Thyroid gland (tissue), 4 donors: Measurements from ENCODE around the gene POLR1H.

ENCODE experiments used
- POLR2A ChIP-seq, 2 donors: fragments of 450-650 bp; IDR thresholded peaks; one replicate each; pipeline ENCODE4 v1.6.1; 2017; ENCODE audit warnings: antibody characterized with exemption in 2 of 2, mild to moderate bottlenecking in 2 of 2, moderate library complexity in 1 of 2
- TF ChIP-seq, protein P1 (sequence below), 6 experiments: fragments of 200-600 bp in 3 of 6; fragments of 450-650 bp in 3 of 6; sonication (generic) in 3 of 6; IDR thresholded peaks; one replicate each; pipeline ENCODE4 v1.5.1; 2016 to 2019; ENCODE audit warnings: antibody characterized with exemption in 6 of 6, mild to moderate bottlenecking in 2 of 6, inconsistent platforms in 1 of 6, moderate library complexity in 1 of 6

GRCh38 chr6:30102414-30102969, 41.4 kb downstream of the POLR1H start:
- no peak for TF ChIP-seq POLR2A (IDR thresholded peaks at IDR 0.05)
- TF ChIP-seq, protein P1, sequence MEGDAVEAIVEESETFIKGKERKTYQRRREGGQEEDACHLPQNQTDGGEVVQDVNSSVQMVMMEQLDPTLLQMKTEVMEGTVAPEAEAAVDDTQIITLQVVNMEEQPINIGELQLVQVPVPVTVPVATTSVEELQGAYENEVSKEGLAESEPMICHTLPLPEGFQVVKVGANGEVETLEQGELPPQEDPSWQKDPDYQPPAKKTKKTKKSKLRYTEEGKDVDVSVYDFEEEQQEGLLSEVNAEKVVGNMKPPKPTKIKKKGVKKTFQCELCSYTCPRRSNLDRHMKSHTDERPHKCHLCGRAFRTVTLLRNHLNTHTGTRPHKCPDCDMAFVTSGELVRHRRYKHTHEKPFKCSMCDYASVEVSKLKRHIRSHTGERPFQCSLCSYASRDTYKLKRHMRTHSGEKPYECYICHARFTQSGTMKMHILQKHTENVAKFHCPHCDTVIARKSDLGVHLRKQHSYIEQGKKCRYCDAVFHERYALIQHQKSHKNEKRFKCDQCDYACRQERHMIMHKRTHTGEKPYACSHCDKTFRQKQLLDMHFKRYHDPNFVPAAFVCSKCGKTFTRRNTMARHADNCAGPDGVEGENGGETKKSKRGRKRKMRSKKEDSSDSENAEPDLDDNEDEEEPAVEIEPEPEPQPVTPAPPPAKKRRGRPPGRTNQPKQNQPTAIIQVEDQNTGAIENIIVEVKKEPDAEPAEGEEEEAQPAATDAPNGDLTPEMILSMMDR (IDR thresholded peaks at IDR 0.05) = no peak
